ENCODE data around the gene COQ10B.
"Not testable (repeated sequence)": the region's sequence is repeated elsewhere in the genome, so short reads cannot be mapped to it uniquely, and the experiment has no call there.

Gene COQ10B

DNA sequence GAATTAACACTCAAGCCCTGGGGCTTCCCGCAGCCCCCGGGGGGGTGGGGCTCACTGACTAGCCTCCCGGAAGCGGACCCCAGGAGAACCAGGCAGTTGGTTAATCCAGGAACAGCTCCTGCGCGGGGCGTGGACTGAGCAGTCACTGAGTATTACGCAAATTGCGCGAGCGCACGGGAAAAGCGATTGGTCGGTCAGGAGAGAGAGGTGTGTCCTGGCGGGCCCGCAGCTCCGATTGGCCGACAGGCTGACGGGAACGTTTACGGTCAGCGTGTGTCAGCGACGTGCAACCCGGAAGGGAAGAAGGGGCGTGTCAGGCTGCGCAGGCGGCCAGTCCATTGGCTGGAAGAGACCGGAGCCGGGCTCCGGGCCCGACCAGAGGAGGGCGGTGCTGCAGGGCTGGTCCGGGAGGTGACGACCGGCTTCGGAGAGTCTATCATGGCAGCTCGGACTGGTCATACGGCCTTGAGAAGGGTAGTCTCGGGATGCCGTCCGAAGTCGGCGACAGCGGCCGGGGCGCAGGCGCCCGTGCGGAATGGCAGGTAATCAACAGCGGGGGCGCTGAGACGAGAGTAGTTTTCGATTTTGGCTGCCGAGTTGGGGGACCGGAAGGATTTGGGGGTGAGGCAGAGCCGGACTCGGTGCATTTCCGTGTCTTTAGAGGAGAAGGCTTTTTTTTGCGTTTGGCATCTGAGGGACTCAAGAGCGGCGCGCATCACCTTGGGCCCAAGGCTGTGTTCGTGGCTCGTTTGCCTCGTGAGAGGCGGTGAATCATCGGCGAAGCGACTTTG lies at the start of gene COQ10B:
Gene COQ10B (plus strand): TSS at position 430 of the 791 bp plus-strand sequence. CDS start 9 bp downstream, at position 439.
- peak; percentile 96 for DNase-seq (ENCODE audit: low read depth)

DNA sequence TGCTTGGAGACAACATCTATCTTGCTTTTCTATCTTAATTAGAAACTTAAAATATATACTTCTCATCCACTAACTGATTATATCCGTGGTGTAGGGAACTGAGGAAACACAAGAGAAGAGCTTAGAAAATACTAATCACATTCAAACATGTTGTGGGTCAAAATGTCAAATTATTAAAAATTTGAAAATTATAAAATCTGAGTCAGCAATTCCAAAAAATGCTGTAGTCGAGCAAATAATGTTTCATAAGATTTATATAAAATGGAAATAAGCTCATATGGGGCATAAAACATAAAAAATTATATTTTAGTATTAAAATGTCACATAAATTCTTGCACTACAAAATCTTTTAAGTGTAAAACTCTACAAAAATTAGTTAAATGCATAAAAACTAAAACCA lies 47.8 kb upstream of the COQ10B start:
- no peak for DNase-seq (ENCODE audit: low read depth)

DNA sequence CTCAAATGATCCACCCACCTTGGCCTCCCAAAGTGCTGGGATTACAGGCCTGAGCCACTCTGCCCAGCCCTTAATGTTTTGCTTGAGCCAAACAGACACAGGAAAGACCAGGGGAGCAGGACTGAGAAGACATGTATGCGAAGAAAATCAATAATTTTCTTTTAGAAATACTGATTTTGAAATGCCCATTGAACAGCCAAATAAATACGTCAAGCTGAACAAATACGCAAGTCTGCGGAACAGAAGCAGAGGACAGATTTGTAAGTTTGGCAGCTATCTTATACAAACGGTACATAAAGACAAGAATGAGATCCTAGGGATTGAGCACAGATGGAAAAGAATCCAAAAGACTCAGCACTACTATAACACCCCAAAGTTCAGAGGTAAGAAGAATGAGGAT lies 39.3 kb upstream of the COQ10B start:
- no peak for DNase-seq (ENCODE audit: low read depth)

DNA sequence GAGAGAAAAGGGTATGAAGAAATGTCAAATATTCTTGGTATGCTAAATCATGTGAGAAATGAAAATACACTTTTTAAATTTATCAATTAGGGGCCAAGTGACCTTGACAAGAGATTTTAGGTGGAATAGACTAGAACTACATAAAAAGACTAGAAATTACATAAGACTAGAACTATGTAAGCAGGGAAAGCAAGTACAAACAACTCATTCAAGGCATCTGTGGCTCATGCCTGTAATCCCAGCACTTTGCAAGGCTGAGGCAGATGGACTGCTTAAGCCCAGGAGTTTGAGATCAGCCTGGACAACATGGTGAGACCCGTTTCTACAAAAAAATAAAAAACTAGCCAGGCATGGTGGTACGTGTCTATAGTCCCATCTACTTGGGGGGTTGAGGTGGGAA lies 38.8 kb upstream of the COQ10B start:
- no peak for DNase-seq (ENCODE audit: low read depth)

DNA sequence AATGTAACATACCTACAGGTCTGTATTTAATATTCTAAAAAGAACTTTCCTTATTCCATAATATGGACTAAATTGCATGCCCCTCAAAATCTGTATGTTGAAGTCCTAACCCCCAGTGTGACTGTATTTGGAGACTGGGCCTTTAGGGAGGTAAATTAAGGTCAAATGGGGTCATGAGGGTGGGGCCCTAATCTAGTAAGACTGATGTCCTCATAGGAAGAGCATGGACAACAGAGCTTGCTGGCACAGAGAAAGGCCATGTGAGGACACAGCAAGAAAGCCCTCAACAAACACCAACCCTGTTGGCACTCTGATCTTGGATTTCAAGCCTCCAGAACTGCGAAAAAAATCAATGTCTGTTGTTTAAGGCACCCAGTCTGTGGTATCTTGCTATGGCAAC lies 37.1 kb upstream of the COQ10B start:
- no peak for DNase-seq (ENCODE audit: low read depth)

DNA sequence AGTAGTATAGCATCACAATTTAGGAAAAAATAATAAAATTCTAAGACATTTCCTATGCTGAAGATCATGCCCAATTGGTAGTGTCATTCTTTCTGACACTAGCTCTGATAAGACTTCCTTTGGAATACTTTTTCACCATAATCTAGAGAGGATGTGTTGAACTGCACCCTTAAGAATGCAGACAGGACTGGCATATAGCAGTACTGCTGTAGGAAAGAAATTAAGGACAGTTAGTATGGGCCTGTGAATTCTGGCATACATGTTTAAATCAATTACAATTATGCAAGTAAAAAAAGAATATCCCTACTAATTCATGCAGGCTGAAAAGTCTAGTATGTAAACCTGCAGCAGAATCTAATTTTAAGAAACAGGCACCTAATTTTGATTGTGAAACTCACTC lies 33.9 kb upstream of the COQ10B start:
- DNase-seq (ENCODE audit: low read depth): no peak

DNA sequence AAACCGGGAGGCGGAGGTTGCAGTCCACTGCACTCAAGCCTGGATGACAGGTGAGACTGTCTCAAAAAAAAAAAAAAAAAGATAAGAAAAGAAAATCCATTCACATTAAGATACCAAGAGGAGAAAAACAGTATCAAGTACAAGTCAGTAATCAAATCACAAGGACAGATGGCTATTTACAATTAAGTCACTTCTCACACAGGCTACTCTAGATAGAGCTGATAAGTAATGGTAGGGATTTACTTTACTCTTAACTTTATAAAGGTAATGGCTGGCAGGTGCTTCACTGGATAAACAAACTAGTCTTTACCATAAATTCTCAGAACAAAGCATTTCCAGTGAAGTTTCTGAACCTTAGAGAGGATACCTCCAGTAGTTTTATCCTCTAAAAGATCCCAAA lies 30.0 kb upstream of the COQ10B start:
- DNase-seq (ENCODE audit: low read depth): no peak

DNA sequence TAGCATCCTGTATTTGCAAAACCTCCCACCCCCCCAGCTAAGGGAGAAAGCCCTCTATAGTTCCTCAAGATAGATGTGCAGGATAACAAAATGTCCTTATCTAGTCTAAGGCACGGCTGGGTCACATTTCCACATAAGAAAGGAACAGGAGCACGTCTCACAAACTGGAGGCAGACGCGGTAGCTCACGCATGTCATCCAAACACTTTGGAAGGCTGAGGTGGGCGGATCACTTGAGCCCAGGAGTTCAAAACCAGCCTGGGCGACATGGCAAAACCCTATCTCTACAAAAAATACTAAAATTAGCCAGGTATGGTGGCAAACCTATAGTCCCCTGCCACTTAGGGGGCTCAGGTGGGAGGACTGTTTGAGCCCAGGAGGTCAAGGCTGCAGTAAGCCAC lies 27.8 kb upstream of the COQ10B start:
- no peak for DNase-seq (ENCODE audit: low read depth)

DNA sequence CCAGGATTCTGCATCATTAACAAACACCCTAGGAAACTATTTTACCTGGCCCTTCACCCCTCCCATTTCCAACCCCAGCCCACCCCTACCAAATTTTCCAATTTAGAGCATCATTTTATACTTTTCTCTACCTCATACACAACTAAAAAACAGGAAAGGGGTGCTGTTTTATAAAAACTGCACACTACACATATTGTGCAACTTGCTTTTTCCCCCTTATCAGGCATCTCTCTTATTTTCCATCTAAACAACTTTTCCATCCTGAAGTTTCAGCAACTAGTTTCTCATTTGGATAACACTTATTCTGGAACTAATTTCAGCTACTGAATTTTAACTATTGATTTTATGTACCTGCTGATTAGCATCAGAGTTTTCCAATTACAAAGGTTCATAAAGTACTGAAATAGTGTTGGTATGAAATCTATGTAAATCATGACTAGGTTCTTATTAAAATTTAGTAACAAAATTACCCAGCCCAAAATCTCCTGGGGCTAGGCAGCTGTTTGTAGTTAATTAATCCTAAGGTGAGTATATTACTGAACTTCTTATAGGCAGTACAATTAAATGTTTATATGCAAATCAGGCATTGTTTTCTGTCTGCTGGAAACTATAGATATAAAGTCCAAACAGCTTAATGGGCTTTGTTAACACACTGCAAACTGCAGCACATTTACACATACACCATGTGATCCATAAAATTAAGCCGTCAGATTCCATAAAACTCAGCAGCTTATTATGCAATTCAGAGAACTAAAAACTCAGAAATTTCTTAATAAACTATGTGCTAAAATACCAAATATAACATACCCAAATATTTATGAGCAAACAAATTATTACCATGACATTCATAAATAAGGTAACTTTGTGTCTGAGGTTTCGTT lies 26.4 kb upstream of the COQ10B start:
- DNase-seq (ENCODE audit: low read depth): no peak

DNA sequence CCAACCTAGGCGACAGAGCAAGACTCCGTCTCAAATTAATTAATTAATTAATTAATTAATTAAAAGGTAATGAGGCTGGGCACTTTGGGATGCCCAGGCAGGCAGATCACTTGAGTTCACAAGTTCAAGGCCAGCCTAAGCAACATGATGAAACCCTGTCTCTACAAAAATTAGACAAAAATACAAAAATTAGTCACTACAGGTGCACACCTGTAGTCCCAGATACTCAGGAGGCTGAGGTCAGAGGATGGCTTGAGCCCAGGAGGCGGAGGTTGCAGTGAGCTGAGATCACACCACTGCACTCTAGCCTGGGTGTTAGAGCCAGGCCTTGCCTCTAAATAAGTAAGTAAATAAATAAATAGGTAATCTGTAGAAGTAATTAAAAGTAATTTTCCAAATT lies 25.4 kb upstream of the COQ10B start:
- DNase-seq (ENCODE audit: low read depth): no peak

DNA sequence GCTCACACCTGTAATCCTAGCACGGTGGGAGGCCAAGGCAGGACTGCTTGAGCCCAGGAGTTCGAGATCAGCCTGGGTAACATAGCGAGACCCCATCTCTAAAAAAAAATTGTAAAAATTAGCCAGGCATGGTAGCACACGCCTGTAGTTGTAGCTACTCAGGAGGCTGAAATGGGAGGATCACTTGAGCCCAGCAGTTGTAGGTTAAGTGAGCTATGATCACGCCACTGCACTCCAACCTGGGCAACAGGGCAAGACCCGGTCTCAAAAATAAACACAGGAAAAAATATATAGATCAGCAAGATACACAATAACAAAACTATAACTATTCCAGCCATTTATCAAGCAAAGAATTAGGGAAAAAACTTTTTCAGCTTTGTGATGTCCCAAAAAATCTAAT lies 21.5 kb upstream of the COQ10B start:
- no peak for DNase-seq (ENCODE audit: low read depth)

DNA sequence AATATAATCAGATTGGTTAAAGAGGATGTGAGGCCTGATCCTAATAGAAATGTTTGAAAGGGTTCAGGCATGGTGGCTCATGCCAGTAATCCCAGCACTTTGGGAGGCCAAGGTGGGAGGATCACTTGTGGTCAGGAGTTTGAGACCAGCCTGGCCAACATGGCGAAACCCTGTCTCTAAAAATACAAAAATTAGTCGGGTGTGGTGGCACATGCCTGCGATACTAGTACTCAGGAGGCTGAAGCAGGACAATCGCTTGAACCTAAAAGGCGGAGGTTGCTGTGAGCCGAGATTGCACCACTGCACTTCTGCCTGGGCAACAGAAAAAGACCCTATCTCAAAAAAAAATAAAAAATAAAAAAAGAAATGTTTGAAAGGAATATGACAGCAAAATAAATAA lies 20.8 kb upstream of the COQ10B start:
- not testable (repeated sequence) for DNase-seq (ENCODE audit: low read depth)

DNA sequence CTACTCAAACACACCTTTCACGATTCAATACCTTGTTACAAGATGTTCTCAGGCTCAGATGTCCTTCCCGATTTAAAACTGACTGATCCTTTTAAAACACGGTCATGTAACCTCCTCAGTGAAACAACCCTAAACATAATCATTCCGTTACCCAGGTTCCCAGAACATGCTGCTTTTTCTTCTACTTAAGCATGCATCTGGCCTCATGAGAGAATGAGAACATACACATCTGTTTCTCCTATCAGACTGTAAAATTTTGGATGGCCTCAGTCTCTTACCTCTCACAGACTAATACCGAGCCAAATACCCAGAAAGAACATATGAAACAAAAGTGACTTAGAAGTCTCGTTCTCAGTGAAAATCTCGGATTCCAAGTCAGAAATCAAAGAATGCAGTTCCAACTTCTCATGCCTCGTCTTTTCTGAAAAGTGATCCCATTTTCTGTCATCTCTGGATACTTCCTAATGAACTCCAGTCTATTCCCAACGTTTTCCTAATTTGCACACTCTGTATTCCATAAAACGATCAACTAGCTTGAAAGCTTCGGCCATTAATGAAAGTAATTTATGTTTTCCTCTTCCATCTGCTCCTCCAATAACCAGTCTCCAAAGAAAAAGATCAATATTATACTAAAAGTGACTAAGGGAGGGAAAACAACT lies 19.4 kb upstream of the COQ10B start:
- no peak for DNase-seq (ENCODE audit: low read depth)

DNA sequence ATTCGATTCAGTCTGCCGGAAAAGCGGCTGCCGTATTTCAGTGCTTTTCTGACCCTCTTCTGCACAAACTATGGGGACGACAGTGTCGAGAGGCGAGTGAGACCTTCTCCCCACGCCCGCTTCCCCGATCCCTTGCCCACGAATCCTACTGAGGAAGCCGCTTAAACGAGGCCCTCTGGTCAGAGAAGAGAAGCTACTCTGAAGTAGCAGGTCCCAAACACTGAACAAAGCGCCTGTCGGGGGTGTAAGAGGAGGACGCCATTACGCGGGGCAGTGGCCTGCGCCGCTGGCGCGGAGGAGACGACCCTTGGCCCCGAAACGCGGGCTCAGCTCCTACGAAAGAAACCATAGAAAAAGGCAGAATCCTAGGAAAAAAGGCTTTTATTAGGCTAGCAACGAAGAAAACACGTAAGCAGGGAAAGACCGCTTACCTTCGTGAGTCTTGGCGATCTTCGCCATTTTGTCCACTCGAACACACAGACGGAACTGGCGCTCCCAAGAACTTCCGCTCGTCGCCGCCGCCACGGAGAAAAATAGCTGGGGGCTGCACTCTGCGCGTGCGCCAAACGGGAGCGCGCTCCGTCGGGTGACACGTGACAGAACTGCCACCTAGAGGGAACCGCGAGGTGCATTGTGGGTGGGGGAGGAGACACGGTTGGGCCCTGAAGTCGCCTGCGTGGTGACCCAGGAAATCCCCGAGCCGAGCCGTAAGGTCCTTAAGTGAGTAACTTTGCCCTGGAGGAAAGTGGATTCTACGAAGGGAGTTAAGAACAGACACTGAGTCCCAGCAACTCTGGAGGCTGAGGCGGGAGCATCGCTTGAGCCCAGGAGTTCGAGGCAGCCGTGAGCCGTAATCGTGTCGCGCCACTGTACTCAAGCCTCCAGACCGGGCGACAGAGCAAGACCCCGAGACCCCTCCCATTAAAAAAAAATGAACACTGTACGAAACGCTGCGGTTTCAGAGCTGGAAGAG lies 18.5 kb upstream of the COQ10B start, which contains the start of gene SF3B1:
Gene SF3B1 (minus strand): TSS at position 488 of the 973 bp plus-strand sequence. CDS start 29 bp downstream, at position 459.
- peak; percentile 98 for DNase-seq (ENCODE audit: low read depth)

DNA sequence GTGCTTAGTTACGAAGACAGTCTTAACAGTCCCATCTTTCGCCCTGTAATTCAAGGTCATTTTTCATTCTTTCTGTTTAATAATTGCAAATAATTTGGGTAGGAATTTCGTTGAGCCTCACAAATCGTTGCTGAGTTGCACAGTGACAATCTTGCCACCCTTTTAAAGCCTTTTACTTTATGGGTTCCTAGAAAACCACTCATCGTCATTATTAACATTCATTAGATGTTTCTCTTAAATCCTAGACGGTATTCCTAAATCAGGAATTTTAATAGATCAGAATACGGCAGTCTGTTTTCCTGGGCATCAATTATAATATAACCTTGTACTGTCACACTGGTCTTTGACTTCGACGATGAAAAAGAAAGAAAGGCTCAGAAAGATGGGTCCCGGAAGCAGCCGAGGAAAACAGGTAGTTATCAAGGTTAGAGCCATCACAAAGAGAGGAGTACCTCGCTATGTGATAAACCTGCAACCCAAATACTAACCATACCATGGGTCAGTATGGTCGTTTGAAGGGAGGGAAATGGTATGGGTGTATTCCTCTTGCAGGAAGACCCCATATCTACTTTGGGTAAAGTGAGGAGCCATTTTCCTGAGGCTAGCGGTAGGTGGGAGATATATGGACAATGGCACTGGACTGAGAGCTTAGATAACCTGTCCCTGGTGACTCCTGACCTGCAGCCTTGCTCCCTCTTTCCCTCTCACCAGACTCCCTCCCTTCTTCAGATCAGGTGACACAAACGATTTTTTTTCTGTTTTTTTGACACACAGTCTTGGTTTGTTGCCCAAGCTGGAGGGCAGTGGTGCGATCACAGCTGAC lies 17.5 kb upstream of the COQ10B start:
- DNase-seq (ENCODE audit: low read depth): no peak

DNA sequence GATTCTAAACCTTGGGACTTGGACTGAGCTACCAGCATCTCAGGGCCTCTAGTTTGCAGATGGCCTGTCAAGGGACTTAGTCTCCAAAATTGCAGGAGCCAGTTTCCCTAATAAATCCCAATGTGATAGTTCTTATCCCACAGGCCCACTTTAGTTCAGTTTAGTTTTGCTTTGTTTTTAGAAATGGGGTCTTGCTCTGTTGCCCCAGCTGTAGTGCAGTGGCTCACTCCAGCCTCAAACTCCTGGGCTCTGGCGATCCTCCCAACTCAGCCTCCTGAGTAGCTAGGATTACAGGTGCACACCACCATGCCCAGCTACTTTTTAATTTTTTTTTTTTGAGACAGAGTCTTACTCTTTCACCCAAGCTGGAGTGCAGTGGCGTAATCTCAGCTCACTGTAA lies 16.0 kb upstream of the COQ10B start:
- DNase-seq (ENCODE audit: low read depth): no peak

DNA sequence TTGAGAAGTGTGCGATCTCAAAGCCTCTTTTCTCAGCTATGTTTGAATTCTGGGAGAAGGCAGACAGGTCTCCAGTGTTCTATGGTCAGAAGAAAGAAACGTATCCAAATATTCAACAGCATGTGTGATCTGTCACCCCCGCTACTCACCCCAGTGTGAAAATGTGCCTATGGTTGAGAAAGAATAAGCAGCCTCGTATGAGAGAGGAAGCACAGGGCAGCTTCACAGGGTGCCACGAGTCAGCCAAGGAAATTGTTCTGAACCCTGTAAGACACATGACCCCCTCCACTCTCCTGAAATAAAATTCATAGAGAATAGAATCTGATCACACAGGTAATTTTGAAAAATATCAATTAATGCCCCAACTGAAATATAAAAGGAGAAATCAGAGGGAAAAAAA lies 10.5 kb upstream of the COQ10B start:
- no peak for DNase-seq (ENCODE audit: low read depth)

DNA sequence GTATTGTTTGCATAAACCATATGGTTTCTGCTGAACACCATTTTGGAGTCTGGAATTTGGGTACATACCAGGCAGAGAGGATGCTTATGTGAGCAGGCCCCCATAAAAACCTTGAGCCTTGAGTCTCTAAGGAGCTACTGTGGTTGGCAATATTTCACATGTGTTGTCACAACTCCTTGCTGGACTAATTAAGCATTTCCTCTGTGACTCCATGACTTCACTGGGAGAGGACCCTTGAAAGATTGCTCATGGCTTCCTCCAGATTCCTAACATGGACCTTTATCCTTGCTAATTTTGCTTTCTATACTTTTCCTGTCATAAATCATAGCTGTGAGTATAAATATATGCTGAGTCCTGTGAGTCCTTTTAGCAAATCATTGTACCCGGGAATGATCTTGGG lies 7.6 kb upstream of the COQ10B start:
- DNase-seq (ENCODE audit: low read depth): no peak

DNA sequence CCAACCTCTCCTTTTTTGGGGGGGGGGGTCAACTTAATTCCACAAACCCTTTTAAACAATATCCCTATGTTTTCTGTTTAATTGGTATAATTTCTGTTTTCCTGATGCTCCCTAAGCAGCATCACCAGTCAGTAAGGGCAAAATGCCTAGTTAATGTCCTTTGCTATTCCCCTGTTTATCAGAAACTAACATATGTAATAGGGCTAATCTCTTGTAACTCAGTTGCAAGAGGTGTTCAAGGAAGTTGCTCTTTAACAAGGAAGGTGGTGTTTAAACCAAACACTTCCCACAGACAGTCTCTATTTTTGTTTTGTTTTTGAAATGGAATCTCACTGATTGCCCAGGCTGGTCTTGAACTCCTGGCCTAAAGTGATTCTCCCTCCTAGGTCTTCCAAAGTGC lies 6.5 kb upstream of the COQ10B start:
- no peak for DNase-seq (ENCODE audit: low read depth)

DNA sequence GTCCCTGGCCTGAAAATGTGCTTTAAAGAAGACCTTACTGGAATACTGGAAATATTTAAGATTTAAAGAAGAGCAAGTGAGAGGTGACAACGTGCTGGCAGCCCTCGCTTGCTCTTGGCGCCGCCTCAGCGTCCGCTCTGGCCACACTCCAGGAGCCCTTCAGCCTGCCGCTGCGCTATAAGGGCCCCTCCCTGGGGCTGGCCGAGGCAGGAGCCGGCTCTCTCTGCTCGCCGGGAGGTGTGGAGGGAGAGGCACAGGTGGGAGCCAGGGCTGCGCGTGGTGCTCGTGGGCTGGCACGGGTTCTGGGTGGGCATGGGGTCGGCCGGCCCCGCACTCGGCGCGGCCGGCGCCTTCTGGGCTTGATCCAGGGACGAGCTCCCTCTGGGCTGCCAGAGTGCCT lies 2.9 kb upstream of the COQ10B start:
- DNase-seq (ENCODE audit: low read depth): no peak

DNA sequence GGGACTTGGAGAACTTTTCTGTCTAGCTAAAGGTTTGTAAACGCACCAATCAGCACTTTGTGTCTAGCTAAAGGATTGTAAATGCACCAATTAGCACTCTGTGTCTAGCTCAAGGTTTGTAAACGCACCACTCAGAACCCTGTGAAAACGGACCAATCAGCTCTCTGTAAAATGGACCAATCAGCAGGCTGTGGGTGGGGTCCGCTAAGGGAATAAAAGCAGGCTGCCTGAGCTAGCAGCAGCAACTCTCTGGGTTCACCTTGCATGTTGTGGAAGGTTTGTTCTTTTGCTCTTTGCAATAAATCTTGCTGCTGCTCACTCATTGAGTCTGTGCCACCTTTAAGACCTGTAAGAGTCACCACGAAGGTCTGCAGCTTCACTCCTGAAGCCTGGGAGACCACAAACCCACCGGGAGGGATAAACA lies 2.4 kb upstream of the COQ10B start:
- not testable (repeated sequence) for DNase-seq (ENCODE audit: low read depth)
